Cardiac fibroblast (primary cell): ENCODE results near the gene PRPF8.
"Not testable (repeated sequence)": the region's sequence is repeated elsewhere in the genome, so short reads cannot be mapped to it uniquely, and the experiment has no call there.

Source experiments
- DNase-seq, 2 donors: peaks; one replicate each; pipeline versions ENCODE4 v3.0.0 to v3.0.0-alpha.2; 2010; ENCODE audit warnings: low read depth in 2 of 2
- H3K4me3 ChIP-seq, 2 donors: replicated peaks in 1 of 2; 1 replicate in 1 of 2; 2 replicates in 1 of 2; pipeline ENCODE4 v1.5.1; 2011; ENCODE audit warnings: low read depth in 2 of 2, low read length in 2 of 2, mild to moderate bottlenecking in 2 of 2, moderate library complexity in 1 of 2
- CTCF ChIP-seq: IDR thresholded peaks from one replicate; pipeline ENCODE4 v1.5.1; 2011; ENCODE audit warnings: low read depth, mild to moderate bottlenecking, low read length, inconsistent platforms

PRPF8 gene

GRCh38 chr17:1686086-1686485, 1.4 kb upstream of the PRPF8 start:
- no peak overlapping the region for H3K4me3 ChIP-seq
- no peak for TF ChIP-seq CTCF
- no peak for DNase-seq

GRCh38 chr17:1683459-1683858, 1.2 kb downstream of the PRPF8 start:
- no peak for TF ChIP-seq CTCF
- DNase-seq, result no peak
- H3K4me3 ChIP-seq, result peak overlapping the region; percentile 69 to 88

GRCh38 chr17:1676401-1676800, 8.3 kb downstream of the PRPF8 start:
- no peak for DNase-seq
- no peak overlapping the region for H3K4me3 ChIP-seq
- no peak for TF ChIP-seq CTCF

- no peak for TF ChIP-seq CTCF
- no peak for DNase-seq
- H3K4me3 ChIP-seq, result no peak overlapping the region
These were observed 11.5 kb downstream of the PRPF8 start for GRCh38 chr17:1673041-1673785.

GRCh38 chr17:1663934-1664333, 20.7 kb downstream of the PRPF8 start:
- DNase-seq, H3K4me3 ChIP-seq: not testable (repeated sequence)

GRCh38 chr17:1661045-1661444, 23.6 kb downstream of the PRPF8 start:
- no peak for TF ChIP-seq CTCF
- no peak for DNase-seq
- H3K4me3 ChIP-seq, result no peak overlapping the region

- no peak overlapping the region for H3K4me3 ChIP-seq
- DNase-seq, result no peak
- TF ChIP-seq CTCF, result no peak
These were observed 26.6 kb downstream of the PRPF8 start for GRCh38 chr17:1658100-1658499.
